IPS-NIHi7 (cell line): ENCODE data around the gene BAX.

Source experiments
- DNase-seq: peaks from one replicate; pipeline ENCODE4 v3.0.0; 2012; ENCODE audit warnings: mixed read lengths; ENCODE audit errors: extremely low spot score

The BAX gene

DNA sequence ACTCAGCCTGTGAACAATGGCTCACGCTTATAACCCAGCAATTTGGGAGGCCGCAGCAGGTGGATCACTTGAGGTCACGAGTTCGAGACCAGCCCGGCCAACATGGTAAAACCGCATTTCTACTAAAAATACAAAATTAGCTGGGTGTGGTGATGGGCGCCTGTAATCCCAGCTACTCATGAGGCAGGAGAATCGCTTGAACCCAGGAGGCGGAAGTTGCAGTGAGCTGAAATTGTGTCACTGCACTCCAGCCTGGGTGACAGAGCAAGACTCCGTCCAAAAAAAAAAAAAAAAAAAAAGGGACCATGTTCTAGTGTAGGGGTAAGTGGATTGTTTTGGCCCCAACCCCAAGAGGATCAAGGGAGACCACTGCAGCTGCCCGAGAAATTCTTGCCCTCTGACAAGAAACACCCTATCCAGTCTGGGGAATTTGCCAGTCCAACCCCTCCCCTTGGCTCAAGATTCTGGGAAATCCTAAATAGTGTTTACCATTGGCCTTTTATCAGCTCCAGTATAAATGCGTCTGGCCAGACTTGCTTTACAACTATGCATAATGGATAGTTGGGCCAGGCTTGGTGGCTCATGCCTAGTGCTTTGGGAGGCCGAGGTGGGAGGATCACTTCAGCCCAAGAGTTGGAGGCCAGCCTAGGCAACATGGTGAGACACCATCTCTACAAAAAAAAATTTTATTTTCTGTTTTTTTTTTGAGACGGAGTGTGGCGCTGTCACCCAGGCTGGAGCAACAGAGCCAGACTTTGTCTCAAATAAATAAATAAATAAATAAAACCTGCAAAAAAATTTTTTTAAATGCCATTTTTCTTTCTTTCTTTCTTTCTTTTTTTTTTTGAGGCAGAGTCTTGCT, 26.3 kb upstream of the BAX start:
- no peak for DNase-seq

- DNase-seq = peak; percentile 97
Measured at GRCh38 chr19:48933382-48933932, 21.2 kb upstream of the BAX start, which contains the start of gene DHDH. Gene DHDH (plus strand): TSS chr19:48933699. CDS start chr19:48933722, 23 bp downstream.

DNA sequence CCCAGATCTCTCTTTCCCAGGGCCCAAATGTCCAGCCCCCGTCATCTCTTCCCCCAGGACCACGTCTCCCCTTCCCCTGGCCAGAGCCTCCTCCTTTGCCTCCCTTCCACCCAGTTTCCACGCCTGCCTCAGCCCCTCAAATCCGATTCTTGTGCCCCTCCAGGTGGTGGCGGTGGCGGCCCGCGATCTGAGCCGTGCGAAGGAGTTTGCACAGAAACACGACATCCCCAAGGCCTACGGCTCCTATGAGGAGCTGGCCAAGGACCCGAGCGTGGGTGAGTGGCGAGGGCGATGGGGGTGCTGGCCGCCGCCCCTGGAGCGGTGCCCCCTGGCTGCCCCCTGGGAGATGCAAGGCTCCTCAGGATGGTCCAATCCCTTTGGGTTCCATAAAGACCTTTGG, 19.8 kb upstream of the BAX start:
- peak; percentile 38 for DNase-seq

DNA sequence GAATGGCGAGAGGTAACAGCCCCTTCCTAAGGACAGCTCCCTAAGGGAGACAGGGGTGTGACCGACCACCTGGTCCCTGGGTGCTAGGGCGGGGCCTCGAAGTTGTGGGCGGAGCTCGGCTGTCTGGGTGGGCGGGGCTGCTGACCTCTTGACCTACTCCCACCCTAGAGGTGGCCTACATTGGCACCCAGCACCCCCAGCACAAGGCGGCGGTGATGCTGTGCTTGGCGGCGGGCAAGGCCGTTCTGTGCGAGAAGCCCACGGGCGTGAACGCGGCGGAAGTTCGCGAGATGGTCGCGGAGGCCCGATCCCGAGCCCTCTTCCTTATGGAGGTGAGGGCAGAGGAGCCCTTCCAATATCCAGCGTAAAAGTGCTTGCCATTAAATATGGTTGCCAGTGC, 18.8 kb upstream of the BAX start:
- no peak for DNase-seq

DNA sequence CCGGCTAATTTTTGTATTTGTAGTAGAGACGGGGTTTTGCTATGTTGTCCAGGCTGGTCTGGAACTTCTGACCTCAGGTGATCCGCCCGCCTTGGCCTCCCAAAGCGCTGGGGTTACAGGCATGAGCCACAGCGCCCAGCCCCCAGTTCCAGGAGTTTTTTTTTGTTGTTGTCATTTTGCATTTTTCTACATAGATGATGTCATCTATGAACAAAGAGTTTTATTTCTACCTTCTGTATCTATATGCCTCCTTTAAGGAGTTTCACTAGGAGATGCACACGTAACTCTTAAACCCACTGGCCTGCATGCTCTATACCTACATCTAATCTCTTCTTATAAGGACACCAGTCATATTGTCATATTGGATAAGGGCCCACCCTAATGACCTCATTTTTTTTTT, 16.4 kb upstream of the BAX start:
- no peak for DNase-seq

DNA sequence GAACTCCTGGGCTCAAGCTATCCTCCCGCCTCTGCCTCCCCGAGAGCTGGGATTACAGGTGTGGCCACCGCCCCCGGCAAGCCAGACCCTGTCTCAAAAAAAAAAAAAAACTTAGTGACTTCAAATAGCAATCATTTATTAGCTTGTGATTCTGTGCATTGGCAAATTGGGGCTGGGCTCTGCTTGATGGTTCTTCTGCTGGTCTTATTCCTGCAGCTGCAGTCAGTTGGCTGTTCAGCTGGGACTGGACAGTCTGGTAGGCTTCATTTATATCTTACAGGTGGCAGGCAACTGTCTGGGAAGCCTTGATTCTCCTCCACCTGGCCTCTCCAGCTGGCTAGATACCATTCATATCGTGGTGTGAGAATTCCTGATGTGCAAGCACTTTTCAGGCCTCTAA, 13.8 kb upstream of the BAX start:
- DNase-seq = no peak

DNA sequence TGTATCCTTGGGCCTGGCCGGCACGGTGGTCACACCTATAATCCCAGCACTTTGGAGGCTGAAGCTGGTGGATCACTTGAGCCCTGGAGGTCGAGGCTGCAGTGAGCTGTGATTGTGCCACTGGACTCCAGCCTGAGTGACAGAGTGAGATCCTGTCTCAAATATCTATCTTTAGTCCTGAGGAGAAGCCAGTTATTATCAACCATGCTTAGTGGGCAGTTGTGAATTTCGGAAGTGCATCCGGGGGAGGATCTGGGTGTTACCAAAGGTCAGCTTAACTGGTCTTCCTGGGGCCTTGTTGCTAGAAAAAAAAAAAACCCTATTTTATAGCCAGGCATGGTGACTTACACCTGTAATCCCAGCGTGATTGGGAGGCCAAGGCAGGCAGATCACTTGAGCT, 11.6 kb upstream of the BAX start:
- no peak for DNase-seq

DNA sequence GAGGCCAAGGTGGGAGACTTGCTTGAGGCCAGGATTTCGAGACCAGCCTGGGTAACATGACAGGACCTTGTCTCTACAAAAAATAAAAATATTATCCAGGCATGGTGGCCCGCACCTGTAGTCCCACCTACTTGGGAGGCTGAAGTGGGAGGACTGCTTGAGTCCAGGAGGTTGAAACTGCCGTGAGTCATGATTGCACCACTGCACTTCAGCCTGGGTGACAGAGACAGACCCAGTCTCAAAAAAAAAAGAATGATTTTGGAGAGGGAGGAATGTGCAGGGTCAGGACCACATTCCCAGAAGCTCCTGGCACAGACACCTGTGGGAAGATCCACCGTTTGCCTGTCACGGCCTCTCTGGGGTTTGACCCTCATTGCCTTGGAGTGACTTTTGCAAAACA, 9.3 kb upstream of the BAX start:
- no peak for DNase-seq

- no peak for DNase-seq
Measured at GRCh38 chr19:48945817-48946216, 8.9 kb upstream of the BAX start.

- no peak for DNase-seq
Measured at GRCh38 chr19:48946463-48947257, 8.0 kb upstream of the BAX start.

DNA sequence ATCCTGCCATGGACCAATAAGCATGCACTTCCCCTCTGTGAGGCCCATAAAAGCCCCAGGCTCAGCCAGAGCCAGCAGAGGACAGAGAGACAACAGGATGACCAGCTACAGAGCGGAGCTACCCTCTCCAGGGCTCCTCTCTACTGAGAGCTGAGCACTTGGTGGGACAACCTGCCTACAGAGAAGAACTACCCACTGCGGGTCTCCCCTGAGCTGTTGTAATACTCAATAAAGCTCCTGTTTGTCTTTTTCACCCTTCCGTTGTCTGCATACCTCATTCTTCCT, 7.5 kb upstream of the BAX start:
- DNase-seq = no peak

- DNase-seq = no peak
Measured at GRCh38 chr19:48950159-48950558, 4.5 kb upstream of the BAX start.

GRCh38 chr19:48950830-48951519, 3.7 kb upstream of the BAX start:
- no peak for DNase-seq

- DNase-seq = no peak
Measured at GRCh38 chr19:48953141-48953540, 1.5 kb upstream of the BAX start.

- DNase-seq = no peak
Measured at GRCh38 chr19:48953990-48954594, 583 bp upstream of the BAX start.

DNA sequence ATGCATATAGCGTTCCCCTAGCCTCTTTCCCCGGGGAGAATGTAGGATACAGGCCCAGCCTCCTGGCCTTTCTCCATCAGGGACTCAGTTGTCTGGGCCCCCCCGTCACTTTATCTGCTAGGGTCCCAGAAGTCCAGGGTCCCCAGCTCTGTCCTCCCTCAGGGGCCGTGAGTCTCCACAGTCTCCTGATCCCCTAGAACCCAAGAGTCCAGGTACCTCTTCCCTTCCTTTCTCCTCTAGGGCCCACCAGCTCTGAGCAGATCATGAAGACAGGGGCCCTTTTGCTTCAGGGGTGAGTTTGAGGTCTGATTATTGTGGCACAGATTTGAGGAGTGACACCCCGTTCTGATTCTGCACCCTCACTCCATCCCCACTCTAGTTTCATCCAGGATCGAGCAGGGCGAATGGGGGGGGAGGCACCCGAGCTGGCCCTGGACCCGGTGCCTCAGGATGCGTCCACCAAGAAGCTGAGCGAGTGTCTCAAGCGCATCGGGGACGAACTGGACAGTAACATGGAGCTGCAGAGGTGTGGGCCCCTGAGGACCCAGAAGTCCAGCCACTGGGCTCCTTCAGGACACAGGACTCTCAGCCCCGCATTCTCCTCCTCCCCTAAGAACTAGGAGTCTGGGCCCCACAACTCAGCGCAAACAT, 758 bp downstream of the BAX start:
- no peak for DNase-seq

GRCh38 chr19:48958006-48958405, 3.3 kb downstream of the BAX start:
- DNase-seq = no peak

DNA sequence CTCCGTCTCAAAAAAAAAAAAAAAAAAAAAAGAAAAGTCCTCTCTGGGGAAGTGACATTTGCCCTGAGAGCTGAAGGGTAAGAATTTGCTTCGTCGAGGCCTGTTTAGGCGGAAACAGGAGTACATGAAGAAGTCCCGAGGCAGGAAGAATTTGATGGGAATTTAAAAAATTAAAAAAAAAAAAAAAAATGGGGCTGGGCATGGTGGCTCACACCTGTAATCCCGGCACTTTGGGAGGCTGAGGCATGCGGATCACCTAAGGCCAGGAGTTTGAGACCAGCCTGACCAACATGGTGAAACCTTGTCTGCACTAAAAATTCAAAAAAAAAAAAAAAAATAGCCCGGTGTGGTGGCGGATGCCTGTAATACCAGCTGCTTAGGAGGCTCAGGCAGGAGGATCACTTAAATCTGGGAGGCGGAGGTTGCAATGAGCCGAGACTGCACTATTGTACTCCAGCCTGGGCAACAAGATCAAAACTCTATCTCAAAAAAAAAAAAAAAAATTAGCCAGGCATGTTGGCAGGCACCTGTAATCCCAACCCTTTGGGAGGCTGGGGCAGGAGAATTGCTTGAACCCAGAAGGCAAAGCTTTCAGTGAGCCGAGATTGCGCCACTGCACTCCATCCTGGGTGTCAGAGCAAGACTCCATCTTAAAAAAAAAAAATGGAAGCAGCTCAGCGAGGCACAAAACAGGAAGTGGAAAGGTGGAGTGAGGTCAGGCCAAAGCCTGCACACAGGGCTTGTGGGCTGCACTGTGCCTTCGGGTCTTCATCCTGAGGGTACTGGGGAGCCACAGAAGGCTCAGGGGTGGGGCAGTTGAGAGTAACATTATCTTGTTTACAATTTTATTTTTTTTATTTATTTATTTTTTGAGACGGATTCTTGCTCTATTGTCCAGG, 4.9 kb downstream of the BAX start:
- no peak for DNase-seq

GRCh38 chr19:48961051-48961649, 6.5 kb downstream of the BAX start:
- no peak for DNase-seq

GRCh38 chr19:48961673-48962028, 7.0 kb downstream of the BAX start:
- DNase-seq = no peak
